T-helper 1 cell treated with Interleukin-12 subunit alpha and Interleukin-12 subunit beta and Interleukin-4 antibody, amounts not matched to agents 30 μg/mL and 1 μg/mL, for 36 hours (primary cell): ENCODE data around the gene SEZ6.
A peak's percentile ranks its signal among the peaks of the same experiment; 100 is the strongest.

ENCODE experiments used
- H3K27ac Mint-ChIP-seq: one replicate; pipeline ENCODE4 v1.8.0; 2021; ENCODE audit warnings: mild to moderate bottlenecking, mixed read lengths
- H3K27me3 Mint-ChIP-seq: one replicate; pipeline ENCODE4 v1.8.0; 2021; ENCODE audit warnings: low read depth, mixed read lengths
- H3K36me3 Mint-ChIP-seq: one replicate; pipeline ENCODE4 v1.8.0; 2021; ENCODE audit warnings: low read depth, mixed read lengths
- H3K4me1 Mint-ChIP-seq: one replicate; pipeline ENCODE4 v1.8.0; 2021; ENCODE audit warnings: low read depth, mixed read lengths
- H3K4me3 Mint-ChIP-seq: one replicate; pipeline ENCODE4 v1.8.0; 2021; ENCODE audit warnings: mild to moderate bottlenecking, moderate library complexity, mixed read lengths
- H3K9me3 Mint-ChIP-seq: one replicate; pipeline ENCODE4 v1.8.0; 2021; ENCODE audit warnings: mixed read lengths

Gene SEZ6

GRCh38 chr17:28982131-28982793 is 23.6 kb downstream of the SEZ6 start:
- peak overlapping the region; percentile 23 for H3K4me3 Mint-ChIP-seq
- no peaks in the 10 kb centered on the region for H3K9me3 Mint-ChIP-seq

GRCh38 chr17:28978356-28978964 is 27.4 kb downstream of the SEZ6 start:
- Mint-ChIP-seq H3K4me1 (peaks cover 14% of the 10 kb centered on the region), H3K36me3 (no peaks in the 10 kb centered on the region), H3K4me3 (no peak overlapping the region), H3K27ac (no peak overlapping the region), H3K9me3 (no peaks in the 10 kb centered on the region), H3K27me3 (no peaks in the 10 kb centered on the region)

More at GRCh38 chr17:28982131-28982793, 23.6 kb downstream of the SEZ6 start:
- Mint-ChIP-seq H3K4me1 (peaks cover 17% of the 10 kb centered on the region), H3K27me3 (no peaks in the 10 kb centered on the region), H3K36me3 (no peaks in the 10 kb centered on the region), H3K27ac (peak overlapping the region; percentile 62)

- Mint-ChIP-seq H3K27me3 (no peaks in the 10 kb centered on the region), H3K36me3 (no peaks in the 10 kb centered on the region), H3K4me1 (peaks cover 8% of the 10 kb centered on the region), H3K27ac (no peak overlapping the region), H3K9me3 (no peaks in the 10 kb centered on the region), H3K4me3 (no peak overlapping the region)
These were observed 28.0 kb downstream of the SEZ6 start for GRCh38 chr17:28977659-28978355.

GRCh38 chr17:28975646-28976045 is 30.2 kb downstream of the SEZ6 start:
- no peaks in the 10 kb centered on the region for H3K27me3 Mint-ChIP-seq
- no peaks in the 10 kb centered on the region for H3K36me3 Mint-ChIP-seq
- no peak overlapping the region for H3K27ac Mint-ChIP-seq
- H3K4me3 Mint-ChIP-seq = no peak overlapping the region
- H3K9me3 Mint-ChIP-seq = no peaks in the 10 kb centered on the region
- no peaks in the 10 kb centered on the region for H3K4me1 Mint-ChIP-seq

- Mint-ChIP-seq H3K27me3 (no peaks in the 10 kb centered on the region), H3K27ac (no peak overlapping the region), H3K4me1 (no peaks in the 10 kb centered on the region), H3K36me3 (no peaks in the 10 kb centered on the region), H3K9me3 (no peaks in the 10 kb centered on the region), H3K4me3 (no peak overlapping the region)
These were observed 30.8 kb downstream of the SEZ6 start for GRCh38 chr17:28975031-28975430.

- Mint-ChIP-seq H3K9me3 (no peaks in the 10 kb centered on the region), H3K4me1 (no peaks in the 10 kb centered on the region), H3K4me3 (no peak overlapping the region), H3K27me3 (no peaks in the 10 kb centered on the region), H3K27ac (no peak overlapping the region), H3K36me3 (no peaks in the 10 kb centered on the region)
These were observed 31.4 kb downstream of the SEZ6 start for GRCh38 chr17:28974451-28974850.

- H3K4me3 Mint-ChIP-seq = no peak overlapping the region
These were observed 32.4 kb downstream of the SEZ6 start for GRCh38 chr17:28973425-28973824.

GRCh38 chr17:28972437-28972836 is 33.4 kb downstream of the SEZ6 start:
- Mint-ChIP-seq H3K27ac (no peak overlapping the region), H3K36me3 (no peaks in the 10 kb centered on the region), H3K4me1 (no peaks in the 10 kb centered on the region), H3K4me3 (no peak overlapping the region), H3K9me3 (no peaks in the 10 kb centered on the region), H3K27me3 (no peaks in the 10 kb centered on the region)

More at GRCh38 chr17:28973425-28973824, 32.4 kb downstream of the SEZ6 start:
- H3K9me3 Mint-ChIP-seq = no peaks in the 10 kb centered on the region
- H3K36me3 Mint-ChIP-seq = no peaks in the 10 kb centered on the region
- no peaks in the 10 kb centered on the region for H3K4me1 Mint-ChIP-seq
- no peaks in the 10 kb centered on the region for H3K27me3 Mint-ChIP-seq
- H3K27ac Mint-ChIP-seq = no peak overlapping the region

GRCh38 chr17:28970879-28971278 is 35.0 kb downstream of the SEZ6 start:
- no peak overlapping the region for H3K27ac Mint-ChIP-seq
- no peaks in the 10 kb centered on the region for H3K36me3 Mint-ChIP-seq
- H3K4me1 Mint-ChIP-seq = peaks cover 3% of the 10 kb centered on the region
- H3K9me3 Mint-ChIP-seq = no peaks in the 10 kb centered on the region
- no peaks in the 10 kb centered on the region for H3K27me3 Mint-ChIP-seq
- H3K4me3 Mint-ChIP-seq = no peak overlapping the region

GRCh38 chr17:28969706-28970393 is 36.0 kb downstream of the SEZ6 start:
- Mint-ChIP-seq H3K27ac (no peak overlapping the region), H3K36me3 (no peaks in the 10 kb centered on the region), H3K4me3 (no peak overlapping the region), H3K4me1 (peaks cover 3% of the 10 kb centered on the region), H3K27me3 (no peaks in the 10 kb centered on the region), H3K9me3 (no peaks in the 10 kb centered on the region)

- no peak overlapping the region for H3K27ac Mint-ChIP-seq
- H3K9me3 Mint-ChIP-seq = no peaks in the 10 kb centered on the region
- no peaks in the 10 kb centered on the region for H3K36me3 Mint-ChIP-seq
- H3K4me1 Mint-ChIP-seq = peaks cover 3% of the 10 kb centered on the region
- no peaks in the 10 kb centered on the region for H3K27me3 Mint-ChIP-seq
- no peak overlapping the region for H3K4me3 Mint-ChIP-seq
These were observed 36.9 kb downstream of the SEZ6 start for GRCh38 chr17:28968914-28969295.

GRCh38 chr17:28968231-28968913 is 37.5 kb downstream of the SEZ6 start:
- Mint-ChIP-seq H3K27ac (no peak overlapping the region), H3K36me3 (no peaks in the 10 kb centered on the region), H3K9me3 (no peaks in the 10 kb centered on the region), H3K4me3 (no peak overlapping the region), H3K27me3 (peaks cover 4% of the 10 kb centered on the region), H3K4me1 (peaks cover 3% of the 10 kb centered on the region)

- H3K9me3 Mint-ChIP-seq = no peaks in the 10 kb centered on the region
- no peaks in the 10 kb centered on the region for H3K36me3 Mint-ChIP-seq
- peaks cover 8% of the 10 kb centered on the region for H3K27me3 Mint-ChIP-seq
- no peak overlapping the region for H3K27ac Mint-ChIP-seq
- H3K4me3 Mint-ChIP-seq = no peak overlapping the region
- H3K4me1 Mint-ChIP-seq = peaks cover 3% of the 10 kb centered on the region
These were observed 38.4 kb downstream of the SEZ6 start for GRCh38 chr17:28967221-28968135.
